AG08395 (cell line): Measurements from ENCODE around the gene ARFGAP3.

Experiments
- DNase-seq: peaks from one replicate; pipeline ENCODE4 v3.0.0; 2012; ENCODE audit warnings: mixed read lengths, low spot score

ARFGAP3 gene

DNA sequence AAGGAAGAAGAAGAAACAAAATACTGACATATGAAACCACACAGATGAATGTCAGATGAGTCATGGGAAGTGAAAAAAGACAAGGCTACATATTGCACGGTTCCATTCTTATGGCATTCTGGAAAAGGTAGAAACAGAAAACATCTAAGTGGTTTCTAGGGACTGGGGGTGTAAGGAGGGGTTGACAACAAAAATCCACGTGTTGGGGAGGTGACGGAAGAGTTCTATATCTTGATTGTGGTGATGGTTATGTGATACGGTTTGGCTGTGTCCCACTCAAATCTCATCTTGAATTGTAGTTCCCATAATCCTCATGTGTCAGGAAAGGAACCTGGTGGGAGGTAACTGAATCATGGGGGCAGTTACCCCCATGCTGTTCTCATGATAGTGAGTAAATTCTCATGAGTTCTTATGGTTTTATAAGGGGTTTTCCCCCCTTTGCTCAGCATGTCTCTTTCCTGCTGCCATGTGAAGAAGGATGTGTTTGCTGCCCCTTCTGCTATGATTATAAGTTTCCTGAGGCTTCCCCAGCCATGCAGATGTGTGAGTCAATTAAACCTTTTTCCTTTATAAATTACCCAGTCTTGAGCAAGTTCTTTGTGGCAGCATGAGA, 6.4 kb upstream of the ARFGAP3 start:
- peak; percentile 72 for DNase-seq

DNA sequence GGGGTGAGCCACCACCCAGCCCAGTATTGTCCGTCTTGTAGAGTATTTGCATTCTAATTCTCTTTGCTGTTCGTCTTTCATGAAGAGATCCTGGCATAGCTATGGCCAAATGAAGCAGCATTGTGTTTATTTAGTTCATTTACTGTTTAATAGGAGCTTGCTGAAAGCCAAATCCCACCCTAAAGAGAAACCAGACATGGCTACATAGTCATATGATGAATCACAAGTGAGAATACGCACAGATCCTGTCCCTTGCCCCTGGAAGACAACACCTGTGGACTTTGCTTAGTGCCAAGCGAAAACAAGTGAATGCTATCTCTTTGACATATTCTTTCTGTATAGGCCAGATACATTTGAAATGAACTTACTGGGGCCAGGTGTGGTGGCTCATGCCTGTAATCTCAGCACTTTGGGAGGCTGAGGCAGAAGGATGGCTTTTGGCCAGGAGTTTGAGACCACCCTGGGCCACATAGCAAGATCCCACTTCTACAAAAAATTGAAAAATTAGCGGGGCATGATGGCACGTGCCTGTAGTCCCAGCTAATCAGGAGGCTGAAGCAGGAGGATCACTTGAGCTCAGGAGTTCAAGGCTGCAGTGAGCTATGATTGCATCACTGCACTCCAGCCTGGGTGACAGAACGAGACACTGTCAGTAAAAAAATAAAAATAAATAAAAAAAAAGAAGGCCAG, 5.1 kb upstream of the ARFGAP3 start:
- DNase-seq, result no peak

DNA sequence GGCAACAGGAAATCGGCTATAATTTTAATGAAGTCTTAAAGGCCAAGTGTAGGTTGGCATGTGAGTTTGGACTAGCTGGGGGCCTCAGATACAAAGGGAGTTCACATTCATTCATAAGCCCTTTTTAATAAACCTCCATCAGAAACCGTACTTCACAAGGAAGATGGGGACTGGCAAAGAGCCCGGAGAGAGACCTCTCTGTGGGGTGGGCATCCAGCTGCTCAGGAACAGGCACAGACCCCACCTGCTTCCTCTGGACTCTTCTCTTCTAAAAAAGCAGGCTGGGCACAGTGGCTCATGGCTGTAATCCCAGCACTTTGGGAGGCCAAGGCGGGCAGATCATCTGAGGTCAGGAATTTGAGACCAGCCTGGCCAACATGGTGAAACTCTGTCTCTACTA, 3.9 kb upstream of the ARFGAP3 start:
- DNase-seq, result no peak

DNA sequence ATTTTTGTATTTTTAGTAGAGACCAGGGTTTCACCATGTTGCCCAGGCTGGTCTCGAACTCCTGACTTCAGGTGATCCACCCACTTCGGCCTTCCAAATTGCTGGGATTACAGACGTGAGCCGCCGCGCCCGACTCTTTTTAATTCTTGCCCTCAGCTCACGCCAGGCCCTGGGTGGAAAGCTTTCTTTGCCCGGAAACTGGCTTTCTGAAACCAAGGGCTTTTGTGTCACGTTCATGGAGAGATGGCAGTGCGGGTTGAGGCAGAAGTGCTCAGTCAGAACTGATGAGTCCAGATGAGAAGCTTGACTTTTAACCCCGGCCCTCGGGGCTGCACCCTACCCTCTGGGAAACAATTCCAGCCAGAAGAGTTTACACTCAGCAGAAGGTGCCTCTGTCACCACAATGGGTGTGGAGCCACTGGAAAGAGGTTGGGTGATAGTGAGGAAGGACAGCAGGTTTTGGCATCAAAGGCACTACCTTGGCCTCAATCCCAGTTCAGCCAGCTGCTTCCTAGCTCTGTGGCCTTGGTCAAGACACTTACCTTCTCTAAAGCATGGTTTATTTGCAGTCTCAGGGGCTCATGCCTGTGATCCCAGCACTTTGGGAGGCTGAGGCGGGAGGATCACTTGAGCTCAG, 890 bp upstream of the ARFGAP3 start:
- DNase-seq, result no peak

DNA sequence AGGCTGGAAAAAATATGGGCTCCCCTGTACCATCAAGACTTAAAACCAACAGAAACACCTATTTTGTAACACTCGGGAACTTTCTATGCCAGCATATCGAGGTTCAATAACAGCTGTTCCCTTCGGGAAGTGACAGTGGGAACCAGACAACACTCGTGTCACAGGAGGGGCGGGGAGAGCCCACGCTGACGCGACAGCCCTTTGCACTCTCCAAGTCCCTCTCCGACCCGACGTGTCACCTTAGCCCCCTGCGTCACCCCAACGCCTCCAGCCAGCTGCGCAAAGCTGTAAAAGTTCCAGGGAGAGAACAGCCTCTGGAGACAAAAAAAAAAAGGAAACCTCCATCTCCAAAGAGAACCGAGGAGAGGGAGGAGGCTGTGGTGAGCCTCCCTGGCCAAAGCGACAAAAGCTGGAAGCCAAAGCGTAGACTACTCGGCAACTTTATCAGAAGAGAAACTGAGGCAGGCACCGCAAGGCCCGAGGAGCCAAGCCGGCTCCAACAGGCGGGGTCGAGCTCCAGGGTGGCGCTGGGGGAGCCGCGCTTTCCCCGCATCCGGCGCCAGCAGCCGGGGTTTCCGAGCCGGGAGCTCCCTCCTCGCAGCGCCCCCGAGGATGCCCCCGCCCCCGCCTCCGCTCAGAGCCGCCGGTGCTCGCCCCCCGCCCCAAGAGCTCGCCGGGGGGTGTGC, 751 bp downstream of the ARFGAP3 start:
- peak; percentile 38 for DNase-seq

DNA sequence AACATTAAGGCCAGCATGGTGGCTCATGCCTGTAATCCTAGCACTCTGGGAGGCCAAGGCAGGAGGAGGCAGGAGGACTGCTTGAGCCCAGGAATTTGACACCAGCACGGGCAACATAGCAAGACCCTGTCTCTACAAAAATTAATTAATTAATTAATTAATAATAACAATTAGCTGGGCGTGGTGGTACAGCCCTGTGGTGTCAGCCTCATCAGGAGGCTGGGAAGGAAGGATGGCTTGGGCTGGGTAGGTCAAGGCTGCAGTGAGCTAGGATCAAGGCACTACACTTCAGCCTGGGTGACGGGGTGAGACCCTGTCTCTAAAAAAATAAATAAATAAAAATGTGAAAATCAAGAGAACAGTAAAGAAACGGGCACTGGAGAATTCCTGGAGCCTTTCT, 1.4 kb downstream of the ARFGAP3 start:
- DNase-seq, result no peak

DNA sequence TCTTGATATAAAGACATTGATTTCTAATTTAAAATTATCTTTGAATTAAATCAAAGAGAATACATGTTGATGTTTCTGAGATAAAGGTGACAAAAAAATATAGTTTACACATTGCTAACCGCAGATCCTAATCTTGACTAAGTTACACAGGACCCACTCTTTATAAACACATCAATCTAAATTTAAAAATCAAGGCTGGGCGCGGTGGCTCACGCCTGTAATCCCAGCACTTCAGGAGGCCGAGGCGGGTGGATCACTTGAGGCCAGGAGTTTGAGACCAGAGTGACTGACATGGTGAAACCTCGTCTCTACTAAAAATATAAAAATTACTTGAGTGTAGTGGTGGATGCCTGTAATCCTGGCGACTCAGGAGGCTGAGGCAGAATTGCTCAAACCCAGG, 1.9 kb downstream of the ARFGAP3 start:
- DNase-seq, result no peak

DNA sequence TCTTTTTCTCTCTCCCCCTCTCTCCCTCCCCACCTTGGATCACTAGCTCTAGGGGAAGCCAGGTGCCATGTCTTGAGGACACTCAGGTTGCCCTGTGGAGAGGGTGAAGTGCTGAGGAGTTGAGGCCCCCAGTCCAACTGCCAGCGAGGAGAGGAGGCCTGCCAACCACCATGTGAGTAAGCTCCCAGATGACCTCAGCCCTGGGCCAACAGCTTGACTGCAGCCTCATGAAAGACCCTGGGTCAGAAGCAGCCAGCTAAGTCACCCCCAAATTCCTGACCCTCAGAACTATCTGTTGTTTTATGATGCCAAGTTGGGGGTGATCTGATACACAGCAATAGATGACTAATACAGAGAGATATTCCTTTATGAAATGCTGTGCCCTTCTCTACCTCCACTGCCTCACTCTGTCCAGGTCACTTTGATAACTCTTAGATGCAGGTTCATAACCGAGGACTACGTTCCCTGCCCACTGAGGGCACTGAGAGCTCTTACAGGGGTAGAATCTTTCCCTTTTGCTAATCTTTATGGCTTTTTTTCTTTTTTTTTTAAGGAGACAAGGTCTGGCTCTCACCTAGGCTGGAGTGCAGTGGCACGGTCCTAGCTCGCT, 8.0 kb downstream of the ARFGAP3 start:
- DNase-seq, result no peak

DNA sequence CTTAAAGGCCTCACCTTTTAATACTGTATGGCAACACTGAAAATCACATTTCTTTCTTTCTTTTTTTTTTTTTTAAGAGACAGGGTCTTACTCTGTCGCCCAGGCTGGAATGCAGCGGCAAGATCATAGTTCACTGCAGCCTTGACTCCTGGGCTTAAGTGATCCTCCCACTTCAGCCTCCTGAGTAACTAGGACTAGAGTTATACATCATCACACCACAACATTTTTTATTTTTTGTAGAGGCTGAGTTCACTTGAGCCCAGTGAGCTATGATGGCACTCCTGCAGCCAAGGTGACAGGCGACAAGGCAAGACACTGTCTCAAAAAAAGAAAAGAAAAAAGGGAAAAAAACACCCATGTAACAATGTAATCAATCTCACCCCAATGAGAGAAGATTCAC, 10.0 kb downstream of the ARFGAP3 start:
- DNase-seq, result no peak

DNA sequence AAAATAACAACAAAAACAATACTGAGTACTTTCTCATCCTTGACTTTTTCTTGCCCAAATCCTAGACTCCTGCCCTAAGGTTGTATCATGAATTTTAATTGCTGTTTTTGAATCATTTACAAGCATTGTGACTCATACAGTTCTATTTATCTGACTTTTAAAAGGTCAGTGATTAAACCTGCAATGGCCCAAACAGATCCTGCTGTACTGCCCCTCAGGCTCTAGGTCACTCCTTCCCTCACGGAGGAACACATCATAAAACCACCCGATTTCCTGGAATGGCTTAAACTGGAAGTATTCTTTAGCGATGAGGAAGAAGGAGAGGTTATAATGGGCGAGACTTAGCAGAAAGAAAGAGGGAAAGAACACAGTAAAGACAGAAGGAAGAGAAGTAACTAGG, 12.3 kb downstream of the ARFGAP3 start:
- DNase-seq, result no peak

DNA sequence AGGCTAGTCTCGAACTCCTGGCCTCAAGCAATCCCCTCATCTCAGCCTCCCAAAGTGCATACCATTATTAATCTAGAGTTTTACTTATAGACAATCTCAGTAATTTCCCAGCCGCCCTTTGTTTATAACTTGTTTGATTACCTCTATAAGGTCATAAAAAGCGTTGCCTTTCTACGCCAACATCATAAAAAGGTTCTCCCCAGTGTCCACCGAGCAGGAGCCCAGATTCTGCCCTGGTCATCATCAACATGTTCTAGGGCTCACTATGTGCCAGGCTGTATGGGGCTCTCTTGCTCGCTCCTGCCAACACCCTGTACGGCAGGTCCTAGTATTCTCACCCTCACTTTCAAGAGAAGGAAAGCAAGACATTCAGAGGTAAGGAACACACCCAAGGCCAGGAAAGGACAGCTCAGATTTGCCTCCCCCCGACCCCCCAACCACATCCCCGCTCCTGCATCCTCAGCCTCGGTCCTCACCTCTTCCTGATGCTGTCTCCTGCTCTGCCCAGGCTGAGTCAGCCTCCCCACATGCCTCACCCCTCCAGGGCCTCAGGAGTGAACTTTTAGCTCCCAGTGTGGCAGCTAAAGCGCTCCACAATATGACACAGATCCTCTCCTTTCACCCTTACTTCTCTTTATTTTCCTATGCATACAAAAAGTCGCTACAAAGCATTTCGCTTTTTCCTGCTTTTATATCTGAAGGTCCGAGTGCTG, 14.3 kb downstream of the ARFGAP3 start:
- DNase-seq, result no peak

DNA sequence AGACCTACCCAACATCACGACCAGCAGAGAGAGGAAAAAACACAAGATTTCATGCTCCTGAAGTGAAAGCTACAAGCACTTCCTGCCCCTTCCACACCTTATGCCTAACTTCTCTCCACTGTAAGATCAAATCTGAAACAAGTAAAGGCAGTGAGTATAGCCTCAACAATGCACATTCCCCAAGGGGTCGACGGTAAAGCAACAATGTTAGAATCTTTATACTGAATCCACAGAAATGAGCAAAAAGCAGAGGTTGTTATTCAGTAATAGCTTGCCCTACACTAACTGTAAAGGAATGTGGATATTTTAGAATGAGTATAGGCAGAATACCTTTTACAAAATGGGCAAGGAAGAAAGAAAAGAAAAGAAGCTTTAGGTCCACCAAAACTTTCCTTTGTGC, 15.6 kb downstream of the ARFGAP3 start:
- peak; percentile 70 for DNase-seq

DNA sequence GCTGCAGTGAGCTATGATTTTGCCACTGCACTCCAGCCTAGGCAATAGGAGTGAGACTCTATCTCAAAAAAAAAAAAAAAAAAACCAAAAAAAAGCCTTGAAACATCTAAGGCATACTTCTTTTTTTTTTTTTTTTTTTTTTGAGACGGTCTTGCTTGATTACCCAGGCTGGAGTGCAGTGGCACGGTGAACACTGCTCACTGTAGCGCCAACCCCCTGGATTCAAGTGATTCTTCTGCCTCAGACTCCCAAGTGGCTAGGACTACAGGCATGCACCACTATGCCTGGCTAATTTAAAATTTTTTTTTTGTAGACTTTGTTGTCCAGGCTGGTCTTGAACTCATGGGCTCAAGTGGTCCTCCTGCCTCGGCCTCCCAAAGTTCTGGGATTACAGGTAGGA, 19.5 kb downstream of the ARFGAP3 start:
- DNase-seq, result no peak

DNA sequence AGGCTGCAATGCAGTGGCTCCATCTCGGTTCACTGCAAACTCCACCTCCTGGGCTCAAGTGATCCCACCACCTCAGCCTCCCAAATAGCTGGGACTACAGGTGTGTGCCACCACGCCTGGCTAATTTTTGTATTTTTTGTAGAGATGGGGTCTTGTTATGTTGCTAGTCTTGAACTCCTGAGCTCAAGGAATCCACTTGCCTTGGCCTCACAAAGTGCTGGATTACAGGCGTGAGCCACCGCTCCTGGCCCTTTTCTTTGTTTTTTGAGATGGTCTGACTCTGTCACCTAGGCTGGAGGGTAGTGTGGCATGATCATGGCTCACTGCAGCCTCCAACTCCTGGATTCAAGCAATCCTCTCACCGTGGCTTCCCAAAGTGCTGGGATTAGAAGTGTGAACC, 21.0 kb downstream of the ARFGAP3 start:
- no peak for DNase-seq

DNA sequence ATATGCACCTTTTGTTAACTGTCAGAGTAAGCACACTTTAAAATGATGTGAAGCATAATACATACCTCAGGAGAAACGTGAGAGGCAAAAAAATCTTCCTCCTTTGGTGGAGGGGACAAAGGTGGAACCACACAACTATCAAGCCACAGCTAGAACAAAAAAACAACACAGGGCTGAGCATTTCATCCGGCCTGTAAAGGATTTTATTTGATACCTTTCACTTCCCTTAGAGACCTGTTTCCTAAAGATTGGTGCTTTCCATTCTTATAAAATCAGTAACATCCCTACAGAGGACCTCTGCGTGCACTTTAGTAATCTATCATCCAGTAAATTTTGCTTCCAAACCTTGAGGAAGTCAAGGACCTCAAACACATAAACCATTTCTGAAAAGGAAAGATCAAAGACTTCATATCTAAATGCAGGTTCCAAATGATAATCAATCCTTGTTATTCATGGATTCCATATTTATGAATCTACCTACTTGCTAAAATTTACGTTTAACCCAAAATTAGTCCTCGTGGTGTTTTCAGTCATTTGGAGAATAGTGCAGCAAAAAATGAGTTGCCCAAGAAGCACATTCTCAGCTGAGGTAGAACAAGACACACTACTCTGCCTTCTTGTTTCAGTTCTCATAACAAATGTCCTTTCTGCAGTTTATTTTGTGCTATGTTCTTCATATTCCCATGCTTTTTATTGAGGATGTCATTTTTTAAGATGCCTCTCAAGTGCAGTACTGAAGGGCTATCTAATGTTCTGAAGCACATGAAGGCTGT, 22.7 kb downstream of the ARFGAP3 start:
- no peak for DNase-seq

DNA sequence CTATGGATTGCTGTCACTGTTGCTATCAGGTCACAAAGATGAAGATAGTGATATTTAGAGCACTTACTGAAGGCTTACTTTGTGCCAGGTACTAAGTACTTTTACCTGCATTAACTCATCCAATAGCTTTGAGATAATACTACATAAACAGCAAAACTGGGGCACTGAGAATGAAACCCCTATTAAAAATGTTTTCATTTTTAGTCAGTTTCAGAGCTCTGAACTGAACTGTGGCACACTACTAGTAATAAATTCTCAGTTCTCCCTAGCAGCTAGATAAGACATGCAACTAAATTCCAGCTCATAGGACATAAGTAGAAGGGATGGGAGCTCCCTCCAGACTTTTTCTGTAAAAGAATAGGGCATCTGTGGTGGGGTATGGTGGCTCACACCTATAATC, 24.0 kb downstream of the ARFGAP3 start:
- DNase-seq, result no peak

DNA sequence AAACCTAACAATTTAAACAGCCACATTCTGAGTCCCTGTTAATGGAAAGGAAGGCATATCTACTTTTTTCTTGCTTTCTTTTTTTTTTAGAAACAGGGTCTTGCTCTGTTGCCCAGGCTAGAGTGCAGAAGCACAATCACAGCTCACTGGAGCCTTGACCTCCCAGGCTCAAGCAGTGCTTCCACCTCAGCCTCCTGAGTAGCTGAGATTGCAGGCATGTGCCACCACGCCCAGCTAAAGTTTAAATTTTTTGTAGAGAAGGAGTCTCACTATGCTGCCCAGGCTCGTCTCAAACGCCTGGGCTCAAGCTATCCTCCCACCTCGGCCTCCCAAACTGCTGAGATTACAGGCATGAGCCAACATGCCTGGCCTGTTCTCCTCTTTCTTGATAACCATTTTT, 25.4 kb downstream of the ARFGAP3 start:
- no peak for DNase-seq

DNA sequence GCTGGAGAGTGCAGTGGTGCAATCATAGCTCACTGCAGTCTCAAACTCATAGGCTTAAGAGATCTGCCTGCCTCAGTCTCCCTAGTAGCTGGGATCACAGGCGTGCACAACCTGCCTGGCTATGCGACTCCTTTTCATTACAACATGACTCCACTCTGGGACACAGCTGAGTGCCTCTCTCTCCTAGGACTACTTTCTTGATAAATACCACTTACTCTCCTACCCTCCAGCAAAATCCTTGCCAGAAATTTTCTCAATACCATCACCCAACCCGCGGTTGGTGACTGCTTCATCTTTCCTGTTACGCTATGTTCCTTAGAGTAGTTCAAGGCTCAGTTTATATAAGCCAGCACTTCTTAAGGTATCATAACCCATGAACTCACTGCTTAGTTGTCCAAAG, 26.9 kb downstream of the ARFGAP3 start:
- no peak for DNase-seq

DNA sequence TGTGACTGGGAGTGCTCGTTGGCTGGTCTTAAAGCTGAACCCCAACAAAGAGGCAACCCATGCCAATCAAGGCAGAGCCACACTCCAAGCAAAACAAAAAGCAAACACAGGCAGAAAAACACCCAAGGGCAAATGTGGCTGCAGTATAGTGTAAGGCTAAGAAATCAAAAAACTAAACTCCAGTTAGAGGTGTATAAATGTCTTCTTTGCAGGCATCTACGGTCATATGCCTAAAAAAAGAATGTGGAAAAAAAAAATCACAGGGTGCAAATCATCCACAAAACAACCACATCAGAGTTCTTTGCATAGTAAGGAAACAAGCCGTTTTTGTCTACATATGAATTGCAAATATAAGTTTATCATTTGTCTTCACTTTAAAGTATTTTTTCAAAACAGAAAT, 27.8 kb downstream of the ARFGAP3 start:
- DNase-seq, result no peak

DNA sequence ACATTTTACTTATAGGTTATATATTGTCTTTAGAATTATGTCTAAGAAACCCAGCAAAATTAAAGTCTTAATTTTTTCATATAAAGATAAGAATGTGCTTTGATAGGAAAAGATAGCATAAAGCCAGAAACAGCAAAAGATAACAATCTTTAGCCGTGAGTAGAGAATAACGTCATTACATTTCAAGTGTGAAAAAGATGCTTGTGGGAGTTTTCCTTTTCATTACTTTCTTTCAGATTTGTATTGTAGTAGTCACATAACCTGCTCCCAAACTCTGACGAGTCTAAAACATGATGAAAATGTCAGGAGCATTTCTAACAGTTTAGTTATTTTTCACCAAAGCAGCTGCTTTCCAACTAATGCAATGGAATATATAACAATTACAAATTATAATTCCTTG, 31.3 kb downstream of the ARFGAP3 start:
- no peak for DNase-seq

DNA sequence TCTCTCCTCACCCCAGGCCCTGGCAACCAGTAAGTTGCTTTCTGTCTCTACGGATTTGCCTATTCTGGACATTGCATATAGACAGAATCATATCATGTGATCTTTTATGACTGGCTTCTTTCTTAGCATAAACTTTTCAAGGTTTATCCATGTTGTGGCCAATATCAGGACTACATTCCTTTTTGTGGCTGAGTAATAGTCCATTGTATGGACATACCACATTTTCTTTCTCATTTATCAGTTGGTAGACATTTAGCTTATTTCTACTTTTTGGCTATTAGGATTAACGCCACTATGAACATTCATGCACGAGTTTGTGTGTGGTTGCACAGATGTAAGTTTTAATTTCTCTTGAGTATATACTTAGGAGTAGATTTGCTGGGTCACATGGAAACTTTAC, 35.7 kb downstream of the ARFGAP3 start:
- no peak for DNase-seq
